Glutamatergic neuron (in vitro differentiated cells): ENCODE results near the gene KIFAP3. TPM values are rescaled to one million over a fixed set of nuclear protein-coding genes. Genes with fewer than 3 reads are reported as not detected.
"Not testable (repeated sequence)": the region's sequence is repeated elsewhere in the genome, so short reads cannot be mapped to it uniquely, and the experiment has no call there.

Experiments
- DNase-seq: peaks from one replicate; pipeline ENCODE4 v3.0.0; 2022
- H3K27ac Mint-ChIP-seq: one replicate; pipeline ENCODE4 v1.8.0; 2020; ENCODE audit warnings: mild to moderate bottlenecking, mixed read lengths, inconsistent platforms; ENCODE audit not compliant: unreplicated experiment
- H3K27me3 Mint-ChIP-seq: one replicate; pipeline ENCODE4 v1.8.0; 2020; ENCODE audit warnings: mild to moderate bottlenecking, moderate library complexity, mixed read lengths, inconsistent platforms; ENCODE audit not compliant: unreplicated experiment
- H3K36me3 Mint-ChIP-seq: one replicate; pipeline ENCODE4 v1.8.0; 2020; ENCODE audit warnings: mild to moderate bottlenecking, mixed read lengths, inconsistent platforms; ENCODE audit not compliant: unreplicated experiment
- H3K4me1 Mint-ChIP-seq: one replicate; pipeline ENCODE4 v1.8.0; 2020; ENCODE audit warnings: mild to moderate bottlenecking, low read depth, mixed read lengths, inconsistent platforms; ENCODE audit not compliant: unreplicated experiment
- H3K4me3 Mint-ChIP-seq: one replicate; pipeline ENCODE4 v1.8.0; 2020; ENCODE audit warnings: mild to moderate bottlenecking, mixed read lengths, inconsistent platforms; ENCODE audit not compliant: unreplicated experiment
- H3K9me3 Mint-ChIP-seq: one replicate; pipeline ENCODE4 v1.8.0; 2020; ENCODE audit warnings: mild to moderate bottlenecking, moderate library complexity, mixed read lengths, inconsistent platforms; ENCODE audit not compliant: unreplicated experiment
- long read RNA-seq: library from polyadenylated mRNA; unstranded; transcript quantifications from one replicate; pipeline ENCODE4 v2.0.0, GENCODE V29; 2020; ENCODE audit not compliant: unreplicated experiment
- total RNA-seq: library from RNA; stranded (reverse); fragmentation: NEBNext Ultra II Directional; extraction: Animal tissue kit (Norgen Biotek cat#: 25700); gene quantifications from one replicate; pipeline ENCODE4 v1.2.1, GENCODE V29; 2021; ENCODE audit not compliant: unreplicated experiment
- TF ChIP-seq, protein P1 (sequence below): fragments of 200-600 bp; sonication (generic); IDR thresholded peaks from one replicate; pipeline ENCODE4 v1.5.0; 2021; ENCODE audit not compliant: partially characterized antibody, unreplicated experiment

KIFAP3 gene
- 61.6 TPM for total RNA-seq
- long read RNA-seq, transcript KIFAP3-201 (20 exons, 2,957 nt), result major isoform, 19 of 41 reads
- long read RNA-seq, partial matches to known transcripts, result 15 of 41 reads
- long read RNA-seq, other reads (novel, unspliced or antisense), result 7 of 41 reads

DNA sequence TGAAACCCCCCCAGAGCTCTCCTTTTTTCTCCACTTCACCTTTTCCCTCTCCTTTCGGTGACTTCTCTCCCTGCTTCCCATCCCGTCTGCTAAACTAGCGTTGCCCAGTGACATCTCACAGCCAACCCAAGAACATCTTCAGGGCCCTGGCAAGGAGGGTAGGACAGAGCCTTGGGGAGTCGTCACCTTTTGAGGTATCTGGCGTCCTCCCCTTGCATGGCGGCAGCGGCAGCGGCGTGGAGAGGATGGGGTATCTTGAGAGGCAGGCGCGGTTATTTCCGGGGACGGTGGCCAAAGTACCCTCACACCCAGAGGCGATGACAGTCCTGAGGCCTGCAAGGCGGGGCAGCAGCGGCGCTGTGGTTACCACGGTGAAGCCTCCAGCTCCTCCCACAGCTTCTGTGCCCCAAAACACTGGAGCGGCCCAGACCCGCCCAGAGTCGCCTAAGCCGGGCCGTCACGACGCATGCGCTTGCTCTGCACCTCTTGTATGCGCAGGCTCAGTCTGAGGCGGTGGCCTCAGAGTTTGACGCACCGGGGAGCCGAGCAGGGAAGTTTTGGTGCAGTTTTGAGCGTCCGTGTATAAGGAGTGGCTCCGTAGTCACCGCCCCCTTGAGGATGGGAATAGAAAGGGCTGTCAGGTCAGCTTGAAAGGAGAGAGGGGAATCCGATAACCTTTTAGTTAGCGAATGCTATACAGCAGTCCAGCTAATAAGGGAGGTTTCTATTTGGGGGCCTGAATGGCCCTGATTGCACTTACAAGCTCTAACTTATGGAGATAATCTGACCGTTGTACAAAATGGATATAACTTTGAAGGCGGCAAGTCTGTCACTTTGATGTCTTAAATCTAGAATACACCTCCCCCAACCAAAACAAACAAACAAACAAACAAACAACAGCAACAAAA lies at the start of gene KIFAP3:
KIFAP3 (minus strand) TSS at position 446 of the 908 bp plus-strand sequence; CDS start at position 218, 228 bp downstream.
- Mint-ChIP-seq H3K27me3 (no peaks in the 10 kb centered on the region), H3K27ac (peak within 1 kb of the TSS; percentile 91), H3K4me3 (peak within 1 kb of the TSS; percentile 99), H3K36me3 (no peaks in the 10 kb centered on the region), H3K4me1 (peaks cover 12% of the 10 kb centered on the region), H3K9me3 (peaks cover 7% of the 10 kb centered on the region)
- TF ChIP-seq, protein P1, sequence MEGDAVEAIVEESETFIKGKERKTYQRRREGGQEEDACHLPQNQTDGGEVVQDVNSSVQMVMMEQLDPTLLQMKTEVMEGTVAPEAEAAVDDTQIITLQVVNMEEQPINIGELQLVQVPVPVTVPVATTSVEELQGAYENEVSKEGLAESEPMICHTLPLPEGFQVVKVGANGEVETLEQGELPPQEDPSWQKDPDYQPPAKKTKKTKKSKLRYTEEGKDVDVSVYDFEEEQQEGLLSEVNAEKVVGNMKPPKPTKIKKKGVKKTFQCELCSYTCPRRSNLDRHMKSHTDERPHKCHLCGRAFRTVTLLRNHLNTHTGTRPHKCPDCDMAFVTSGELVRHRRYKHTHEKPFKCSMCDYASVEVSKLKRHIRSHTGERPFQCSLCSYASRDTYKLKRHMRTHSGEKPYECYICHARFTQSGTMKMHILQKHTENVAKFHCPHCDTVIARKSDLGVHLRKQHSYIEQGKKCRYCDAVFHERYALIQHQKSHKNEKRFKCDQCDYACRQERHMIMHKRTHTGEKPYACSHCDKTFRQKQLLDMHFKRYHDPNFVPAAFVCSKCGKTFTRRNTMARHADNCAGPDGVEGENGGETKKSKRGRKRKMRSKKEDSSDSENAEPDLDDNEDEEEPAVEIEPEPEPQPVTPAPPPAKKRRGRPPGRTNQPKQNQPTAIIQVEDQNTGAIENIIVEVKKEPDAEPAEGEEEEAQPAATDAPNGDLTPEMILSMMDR, result peak; percentile 53
- DNase-seq, result peak; percentile 96

DNA sequence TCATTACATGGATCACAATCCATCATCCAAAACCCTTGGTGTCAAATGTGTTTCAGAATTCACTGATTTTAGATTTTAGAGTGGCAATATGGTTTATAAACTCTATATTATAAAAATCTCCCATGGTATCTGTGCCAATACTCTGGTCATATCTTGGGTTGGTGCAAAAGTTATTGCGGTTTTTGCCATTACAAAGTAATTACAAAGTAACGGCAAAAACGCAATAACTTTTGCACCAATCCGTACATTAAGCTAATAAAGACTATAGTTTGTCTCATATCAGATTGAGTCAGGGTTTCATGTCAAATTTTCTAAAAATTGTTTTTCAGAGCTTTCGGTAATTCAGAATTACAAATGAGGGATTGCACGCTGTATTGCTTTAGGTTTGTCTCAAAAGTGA lies 47.9 kb upstream of the KIFAP3 start:
- H3K4me1 Mint-ChIP-seq, result no peaks in the 10 kb centered on the region
- no peaks in the 10 kb centered on the region for H3K36me3 Mint-ChIP-seq
- no peak overlapping the region for H3K27ac Mint-ChIP-seq
- H3K27me3 Mint-ChIP-seq, result peaks cover 1% of the 10 kb centered on the region
- DNase-seq, result no peak
- TF ChIP-seq, protein P1, result no peak
- H3K9me3 Mint-ChIP-seq, result no peaks in the 10 kb centered on the region
- no peak overlapping the region for H3K4me3 Mint-ChIP-seq

- Mint-ChIP-seq H3K36me3 (peaks cover 5% of the 10 kb centered on the region), H3K27me3 (peaks cover 4% of the 10 kb centered on the region), H3K4me3 (no peak overlapping the region), H3K4me1 (no peaks in the 10 kb centered on the region), H3K27ac (no peak overlapping the region), H3K9me3 (peaks cover 5% of the 10 kb centered on the region)
- no peak for DNase-seq
- TF ChIP-seq, protein P1, result no peak
Measured at GRCh38 chr1:170114906-170115305, 40.4 kb upstream of the KIFAP3 start.

DNA sequence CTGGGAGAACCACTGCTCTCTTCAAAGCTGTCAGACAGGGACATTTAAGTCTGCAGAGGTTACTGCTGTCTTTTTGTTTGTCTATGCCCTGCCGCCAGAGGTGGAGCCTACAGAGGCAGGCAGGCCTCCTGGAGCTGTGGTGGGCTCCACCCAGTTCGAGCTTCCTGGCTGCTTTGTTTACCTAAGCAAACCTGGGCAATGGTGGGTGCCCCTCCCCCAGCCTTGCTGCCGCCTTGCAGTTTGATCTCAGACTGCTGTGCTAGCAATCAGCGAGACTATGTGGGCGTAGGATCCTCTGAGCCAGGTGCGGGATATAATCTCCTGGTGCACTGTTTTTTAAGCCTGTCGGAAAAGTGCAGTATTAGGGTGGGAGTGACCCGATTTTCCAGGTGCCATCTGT lies 38.6 kb upstream of the KIFAP3 start:
- H3K27me3 Mint-ChIP-seq, H3K4me1 Mint-ChIP-seq, H3K36me3 Mint-ChIP-seq, H3K27ac Mint-ChIP-seq, H3K4me3 Mint-ChIP-seq, H3K9me3 Mint-ChIP-seq, DNase-seq: not testable (repeated sequence)

DNA sequence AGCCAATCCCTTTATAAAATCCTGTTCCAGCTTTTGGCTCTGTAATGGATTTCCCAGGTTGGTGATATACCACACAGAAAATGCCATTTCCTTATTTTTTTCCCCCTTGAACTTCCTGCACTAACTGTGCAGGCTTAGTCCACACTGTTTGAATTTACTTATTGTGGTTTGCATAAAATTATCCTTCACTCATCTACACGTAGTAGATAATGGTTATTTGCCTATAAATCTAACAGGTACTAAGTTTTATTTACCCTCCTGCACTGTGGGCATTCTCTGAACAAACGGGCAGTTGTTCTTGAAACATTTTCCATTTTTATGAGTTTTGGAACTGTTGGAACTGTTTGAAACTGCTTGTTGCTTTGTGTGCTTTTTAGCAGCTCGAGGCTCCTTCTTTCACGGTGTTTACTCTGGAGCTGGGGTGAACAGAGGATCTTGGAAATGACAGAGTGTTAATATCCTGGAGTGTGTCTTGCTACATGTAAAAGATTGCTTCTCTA lies 23.0 kb upstream of the KIFAP3 start:
- Mint-ChIP-seq H3K4me1 (no peaks in the 10 kb centered on the region), H3K9me3 (peaks cover 1% of the 10 kb centered on the region), H3K36me3 (no peaks in the 10 kb centered on the region), H3K4me3 (no peak overlapping the region), H3K27ac (no peak overlapping the region), H3K27me3 (peaks cover 1% of the 10 kb centered on the region)
- DNase-seq, result no peak
- TF ChIP-seq, protein P1, result no peak
